ENCODE measurements around the gene WFDC2. TPM values are rescaled to one million over a fixed set of nuclear protein-coding genes. Genes with fewer than 3 reads are reported as not detected.

WFDC2 gene
- total RNA-seq: not detected in 2 replicates

GRCh38 chr20:45469336-45470261 is at the start of gene WFDC2:
Gene WFDC2 (plus strand): TSS chr20:45469753. CDS start chr20:45469782, 29 bp downstream.

GRCh38 chr20:45515147-45515913 is 45.8 kb downstream of the WFDC2 start, which contains the start of gene SPINT3:
Gene SPINT3 (minus strand): TSS chr20:45515622. CDS start chr20:45515608, 14 bp downstream.

Other genes starting within 250 kb of the WFDC2 start
- gene SEMG2, start 248.4 kb upstream of the WFDC2 start, total RNA-seq: not detected in 2 replicates
- gene SLPI, start 215.2 kb upstream of the WFDC2 start, total RNA-seq: not detected in 2 replicates
- not detected in 2 replicates for gene RBPJL, start 162.9 kb upstream of the WFDC2 start, total RNA-seq
- not detected in 2 replicates for gene MATN4, start 161.5 kb upstream of the WFDC2 start, total RNA-seq
- gene SDC4, start 121.3 kb upstream of the WFDC2 start, total RNA-seq: 117 and 122 TPM in 2 replicates
- 29.1 and 38.7 TPM in 2 replicates for gene SYS1, start 106.6 kb upstream of the WFDC2 start, total RNA-seq
- gene TP53TG5, start 91.4 kb upstream of the WFDC2 start, total RNA-seq: not detected in 2 replicates
- 9.6 and 12.8 TPM in 2 replicates for gene DBNDD2, start 61.5 kb upstream of the WFDC2 start, total RNA-seq
- 91.5 and 94.7 TPM in 2 replicates for gene PIGT, start 53.6 kb upstream of the WFDC2 start, total RNA-seq
- not detected in 2 replicates for gene SPINT3, start 45.9 kb downstream of the WFDC2 start, total RNA-seq
- not detected in 2 replicates for gene WFDC6, start 69.7 kb downstream of the WFDC2 start, total RNA-seq
- gene EPPIN, start 77.6 kb downstream of the WFDC2 start, total RNA-seq: not detected in 2 replicates
- gene WFDC8, start 109.5 kb downstream of the WFDC2 start, total RNA-seq: not detected in 2 replicates
- not detected in 2 replicates for gene WFDC10A, start 160.0 kb downstream of the WFDC2 start, total RNA-seq
- gene WFDC9, start 161.5 kb downstream of the WFDC2 start, total RNA-seq: not detected in 2 replicates
- gene WFDC11, start 200.5 kb downstream of the WFDC2 start, total RNA-seq: not detected in 2 replicates
- gene WFDC13, start 232.3 kb downstream of the WFDC2 start, total RNA-seq: not detected in 2 replicates
- gene WFDC10B, start 235.3 kb downstream of the WFDC2 start, total RNA-seq: not detected in 2 replicates

All from bronchus fibroblast of lung (primary cell).